Testis (tissue), 3 donors: ENCODE measurements around the gene CDK14. TPM values are rescaled to one million over a fixed set of nuclear protein-coding genes. Genes with fewer than 3 reads are reported as not detected.
"Not testable (repeated sequence)": the region's sequence is repeated elsewhere in the genome, so short reads cannot be mapped to it uniquely, and the experiment has no call there.

Experiments used
- DNase-seq: peaks from one replicate; pipeline ENCODE4 v3.0.0-alpha.2; 2019
- H3K27ac ChIP-seq, 2 donors: fragments of 200-600 bp; sonication (generic); one replicate each; pipeline ENCODE4 v1.5.1; 2019
- H3K27me3 ChIP-seq: fragments of 200-600 bp; sonication (generic); one replicate; pipeline ENCODE4 v1.5.1; 2019
- H3K36me3 ChIP-seq: fragments of 200-600 bp; sonication (generic); one replicate; pipeline ENCODE4 v1.5.1; 2017; ENCODE audit warnings: low read depth; ENCODE audit errors: missing control alignments
- H3K4me1 ChIP-seq: fragments of 200-600 bp; sonication (generic); one replicate; pipeline ENCODE4 v1.5.1; 2019
- H3K4me3 ChIP-seq, 2 donors: fragments of 200-600 bp; sonication (generic); one replicate each; pipeline ENCODE4 v1.5.1; 2017 to 2019
- H3K9me3 ChIP-seq: fragments of 200-600 bp; sonication (generic); one replicate; pipeline ENCODE4 v1.5.1; 2017
- CTCF ChIP-seq, 3 experiments: fragments of 450-650 bp in 2 of 3; fragments of 200-600 bp in 1 of 3; sonication (generic) in 1 of 3; IDR thresholded peaks; one replicate each; pipeline ENCODE4 v1.5.1; 2016 to 2019; ENCODE audit warnings: antibody characterized with exemption in 3 of 3, mild to moderate bottlenecking in 2 of 3, moderate library complexity in 1 of 3
- POLR2A ChIP-seq: fragments of 450-650 bp; IDR thresholded peaks from one replicate; pipeline ENCODE4 v1.6.1; 2017; ENCODE audit warnings: antibody characterized with exemption, mild to moderate bottlenecking, moderate library complexity
- WGBS, 2 donors: methylation state at CpG; one replicate each; pipeline ENCODE4 v1.1.5; 2018; 5-methylcytosine and 5-hydroxymethylcytosine counted together
- intact Hi-C: fragments of 100-400 bp; cut with DNase I; formaldehyde crosslinking; loops from one replicate; pipeline ENCODE4 v1.15.1; 2023; ENCODE audit warnings: low total_unique reads
- polyA plus RNA-seq: library from polyadenylated mRNA; stranded (reverse); fragments of 350-450 nt; fragmentation: Illumina TruSeq; extraction: RNeasy Lipid Tissue Mini Kit (QIAGEN cat#74804); gene quantifications from one replicate; pipeline ENCODE4 v1.2.3, GENCODE V29; 2014; ENCODE audit warnings: low read depth, low replicate concordance; ENCODE audit not compliant: insufficient read depth
- total RNA-seq, 2 donors: library from RNA; depleted of rRNA; stranded (reverse); fragments of >200 nt; gene quantifications; one replicate each; pipeline ENCODE4 v1.2.3, GENCODE V29; 2016

The CDK14 gene
- total and polyA plus RNA-seq, 3 donors from 2014 or later: 18.9 to 22.7 (median 19.5) TPM

GRCh38 chr7:90727412-90727811 lies 131.3 kb downstream of the CDK14 start:
- no peak overlapping the region for H3K27ac ChIP-seq
- H3K9me3 ChIP-seq: no peaks in the 10 kb centered on the region
- no peaks in the 10 kb centered on the region for H3K4me1 ChIP-seq
- no peak overlapping the region for H3K4me3 ChIP-seq
- no peaks in the 10 kb centered on the region for H3K27me3 ChIP-seq
- no peaks in the 10 kb centered on the region for H3K36me3 ChIP-seq
- intact Hi-C loops: no loop called here
- no peak for DNase-seq
- no peak for TF ChIP-seq POLR2A
- no peak for TF ChIP-seq CTCF (IDR thresholded peaks at IDR 0.05)

- intact Hi-C loops: no loop called here
- TF ChIP-seq CTCF (IDR thresholded peaks at IDR 0.05) (no peak), POLR2A (no peak)
- Histone ChIP-seq H3K27me3 (no peaks in the 10 kb centered on the region), H3K4me1 (no peaks in the 10 kb centered on the region), H3K9me3 (no peaks in the 10 kb centered on the region), H3K36me3 (no peaks in the 10 kb centered on the region), H3K4me3 (no peak overlapping the region), H3K27ac (no peak overlapping the region)
- WGBS, 2 donors: 95 to 98% methylated on average over 2 of the region's 2 CpGs
- DNase-seq: no peak
Observed at GRCh38 chr7:90728568-90728967, 132.4 kb downstream of the CDK14 start.

- H3K4me3 ChIP-seq, H3K36me3 ChIP-seq, H3K4me1 ChIP-seq, DNase-seq, H3K27ac ChIP-seq, intact Hi-C loops, H3K27me3 ChIP-seq, H3K9me3 ChIP-seq: not testable (repeated sequence)
- WGBS, 2 donors: 91 to 96% methylated on average over 11 to 20 of the region's 20 CpGs
Observed at GRCh38 chr7:90735611-90736280, 139.6 kb downstream of the CDK14 start.

GRCh38 chr7:90736316-90736715 lies 140.2 kb downstream of the CDK14 start:
- WGBS, 2 donors: 82 to 88% methylated on average over 2 of the region's 2 CpGs
- no peaks in the 10 kb centered on the region for H3K9me3 ChIP-seq
- H3K4me3 ChIP-seq: no peak overlapping the region
- no peak for DNase-seq
- H3K36me3 ChIP-seq: no peaks in the 10 kb centered on the region
- H3K27me3 ChIP-seq: no peaks in the 10 kb centered on the region
- intact Hi-C loops: no loop called here
- no peaks in the 10 kb centered on the region for H3K4me1 ChIP-seq
- H3K27ac ChIP-seq: no peak overlapping the region
- TF ChIP-seq POLR2A (no peak), CTCF (IDR thresholded peaks at IDR 0.05) (no peak)

GRCh38 chr7:90736968-90737939 lies 141.1 kb downstream of the CDK14 start:
- no peaks in the 10 kb centered on the region for H3K36me3 ChIP-seq
- H3K27ac ChIP-seq: no peak overlapping the region
- 85 to 89% methylated on average over 4 of the region's 4 CpGs for WGBS, 2 donors
- H3K4me3 ChIP-seq: no peak overlapping the region
- intact Hi-C loops: no loop called here
- DNase-seq: no peak
- no peaks in the 10 kb centered on the region for H3K27me3 ChIP-seq
- no peaks in the 10 kb centered on the region for H3K9me3 ChIP-seq
- H3K4me1 ChIP-seq: no peaks in the 10 kb centered on the region
- TF ChIP-seq CTCF (IDR thresholded peaks at IDR 0.05) (no peak), POLR2A (no peak)
